CD14-positive monocyte (primary cell): ENCODE results near the gene PCDHGC5. TPM values are rescaled to one million over a fixed set of nuclear protein-coding genes. Genes with fewer than 3 reads are reported as not detected.

Source experiments
- DNase-seq, 3 donors: peaks; one replicate each; pipeline ENCODE4 v3.0.0-alpha.2; 2011 to 2022
- H2AFZ ChIP-seq: 2 replicates; pipeline ENCODE4 v1.6.0; 2012; ENCODE audit warnings: mild to moderate bottlenecking, low read depth, low read length, inconsistent platforms; ENCODE audit not compliant: insufficient read depth, poor library complexity, severe bottlenecking
- H3K27ac ChIP-seq, 2 donors: 1 replicate in 1 of 2; 2 replicates in 1 of 2; pipeline ENCODE4 v1.5.1; 2012 to 2013; ENCODE audit warnings: low read length in 2 of 2, control low read depth in 1 of 2, inconsistent platforms in 1 of 2, low read depth in 1 of 2, mild to moderate bottlenecking in 1 of 2
- H3K27me3 ChIP-seq, 2 donors: one replicate each; pipeline versions ENCODE4 v1.6.0 to v1.6.1; 2011 to 2013; ENCODE audit warnings: low read length in 2 of 2; ENCODE audit not compliant: control insufficient read depth in 2 of 2, insufficient read depth in 2 of 2
- H3K36me3 ChIP-seq, 2 donors: replicated peaks in 1 of 2; 1 replicate in 1 of 2; 2 replicates in 1 of 2; pipeline versions ENCODE4 v1.5.1 to v1.6.1; 2012 to 2013; ENCODE audit warnings: low read length in 2 of 2, control low read depth in 1 of 2, inconsistent platforms in 1 of 2, mild to moderate bottlenecking in 1 of 2; ENCODE audit not compliant: insufficient read depth in 2 of 2, control insufficient read depth in 1 of 2
- H3K4me1 ChIP-seq, 2 donors: 1 replicate in 1 of 2; 2 replicates in 1 of 2; pipeline versions ENCODE4 v1.5.1 to v1.6.1; 2012 to 2013; ENCODE audit warnings: low read length in 2 of 2, control low read depth in 1 of 2, inconsistent platforms in 1 of 2, mild to moderate bottlenecking in 1 of 2, moderate library complexity in 1 of 2; ENCODE audit not compliant: insufficient read depth in 2 of 2, control insufficient read depth in 1 of 2
- H3K4me2 ChIP-seq: replicated peaks from 2 replicates; pipeline ENCODE3; 2012; ENCODE audit warnings: low read length, moderate library complexity, mild to moderate bottlenecking; ENCODE audit not compliant: poor library complexity, severe bottlenecking; ENCODE audit errors: extremely low read depth
- H3K4me3 ChIP-seq, 3 experiments: fragments of 200-600 bp in 1 of 3; sonication (generic) in 1 of 3; replicated peaks in 1 of 3; 1 replicate in 2 of 3; 2 replicates in 1 of 3; pipeline ENCODE4 v1.5.1; 2011 to 2013; ENCODE audit warnings: low read length in 3 of 3, mild to moderate bottlenecking in 3 of 3, control low read depth in 2 of 3, low read depth in 2 of 3, inconsistent platforms in 1 of 3, moderate library complexity in 1 of 3
- H3K79me2 ChIP-seq: 2 replicates; pipeline ENCODE4 v1.6.0; 2012; ENCODE audit warnings: mild to moderate bottlenecking, control low read depth, inconsistent platforms, low read length, moderate library complexity; ENCODE audit not compliant: insufficient read depth
- H3K9ac ChIP-seq: 2 replicates; pipeline ENCODE4 v1.6.0; 2017; ENCODE audit warnings: low read length, mild to moderate bottlenecking; ENCODE audit not compliant: insufficient read depth, poor library complexity, severe bottlenecking
- H3K9me3 ChIP-seq, 2 donors: replicated peaks in 1 of 2; 1 replicate in 1 of 2; 2 replicates in 1 of 2; pipeline versions ENCODE4 v1.5.1 to v1.6.1; 2012 to 2013; ENCODE audit warnings: low read length in 2 of 2, control low read depth in 1 of 2; ENCODE audit not compliant: control insufficient read depth in 1 of 2, insufficient read depth in 1 of 2
- H4K20me1 ChIP-seq: 2 replicates; pipeline ENCODE4 v1.6.0; 2012; ENCODE audit warnings: mild to moderate bottlenecking, low read length, control low read depth, moderate library complexity; ENCODE audit not compliant: insufficient read depth
- H3K27ac Mint-ChIP-seq, 7 donors: one replicate each; pipeline ENCODE4 v1.8.0; 2020; ENCODE audit warnings: mild to moderate bottlenecking in 7 of 7, mixed read lengths in 7 of 7, moderate library complexity in 6 of 7, inconsistent platforms in 2 of 7
- H3K27me3 Mint-ChIP-seq, 3 donors: one replicate each; pipeline ENCODE4 v1.8.0; 2021 to 2022; ENCODE audit warnings: low read depth in 3 of 3, mild to moderate bottlenecking in 3 of 3, mixed read lengths in 3 of 3, moderate library complexity in 3 of 3, inconsistent platforms in 1 of 3
- H3K36me3 Mint-ChIP-seq, 2 donors: one replicate each; pipeline ENCODE4 v1.8.0; 2020; ENCODE audit warnings: mixed read lengths in 2 of 2, inconsistent platforms in 1 of 2, mild to moderate bottlenecking in 1 of 2
- H3K4me1 Mint-ChIP-seq: one replicate; pipeline ENCODE4 v1.8.0; 2020; ENCODE audit warnings: mild to moderate bottlenecking, mixed read lengths
- H3K4me3 Mint-ChIP-seq, 2 donors: one replicate each; pipeline ENCODE4 v1.8.0; 2020; ENCODE audit warnings: mild to moderate bottlenecking in 2 of 2, mixed read lengths in 2 of 2, moderate library complexity in 1 of 2
- H3K9me3 Mint-ChIP-seq, 7 donors: one replicate each; pipeline ENCODE4 v1.8.0; 2020 to 2022; ENCODE audit warnings: mixed read lengths in 7 of 7, mild to moderate bottlenecking in 6 of 7, moderate library complexity in 6 of 7, inconsistent platforms in 2 of 7
- WGBS: methylation state at CpG from one replicate; pipeline ENCODE4 v1.1.5; 2013; ENCODE audit warnings: missing lambda C conversion rate; ENCODE audit not compliant: insufficient coverage; 5-methylcytosine and 5-hydroxymethylcytosine counted together
- intact Hi-C, 2 donors: fragments of 100-400 bp; cut with micrococcal nuclease; formaldehyde crosslinking; loops; one replicate each; pipeline versions ENCODE4 v1.15.0 to v1.15.1; 2023
- polyA plus RNA-seq, 3 donors: library from polyadenylated mRNA; depleted of rRNA in 1 of 3; unstranded in 2 of 3; stranded (reverse) in 1 of 3; fragments of 300-500 nt in 2 of 3; fragments of >200 nt in 1 of 3; fragmentation: Illumina TruSeq in 2 of 3; gene quantifications; 1 replicate in 2 of 3; 2 replicates in 1 of 3; pipeline ENCODE4 v1.2.3, GENCODE V29; 2012 to 2021
- TF ChIP-seq, protein P1 (sequence below): fragments of 200-600 bp; IDR thresholded peaks from one replicate; pipeline ENCODE4 v1.8.0; 2022; ENCODE audit warnings: antibody characterized with exemption, mild to moderate bottlenecking

Gene PCDHGC5
- polyA plus RNA-seq, 3 donors, result not detected

DNA sequence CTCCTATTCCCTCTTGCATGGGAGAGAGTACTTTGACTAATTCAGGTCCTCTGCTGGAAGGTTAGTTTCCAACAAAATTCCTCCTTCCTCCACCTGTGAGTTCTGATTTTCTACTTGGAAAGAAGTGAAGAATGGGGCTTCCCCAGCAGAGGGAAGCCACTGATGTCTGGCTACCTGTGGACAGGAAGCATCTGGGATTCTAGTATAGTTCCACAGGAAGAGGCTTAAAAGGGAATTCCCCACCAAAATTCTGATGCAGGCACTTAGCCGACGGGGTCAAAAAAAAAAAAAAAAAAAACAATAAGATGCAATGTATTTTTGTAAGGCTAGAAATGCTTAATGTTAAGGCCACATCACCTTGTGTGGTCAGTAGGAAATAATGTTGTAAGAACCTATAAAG is 33.4 kb downstream of the PCDHGC5 start:
- Histone ChIP-seq H3K27me3 (no peaks in the 10 kb centered on the region), H4K20me1 (peaks cover 96% of the 10 kb centered on the region), H3K4me1 (peaks cover 48 to 56% of the 10 kb centered on the region in 2 donors), H3K4me2 (peak overlapping the region; percentile 2), H3K9ac (no peak overlapping the region), H3K79me2 (peaks cover 19% of the 10 kb centered on the region), H3K27ac (no peak overlapping the region), H3K36me3 (peaks cover 63 to 79% of the 10 kb centered on the region in 2 donors), H3K9me3 (no peaks in the 10 kb centered on the region), H3K4me3 (no peak overlapping the region), H2AFZ (no peak overlapping the region)
- Mint-ChIP-seq H3K4me1 (peaks cover 63% of the 10 kb centered on the region), H3K27ac (peak overlapping the region in 3 of 7 donors; percentile 26 to 91 (median 31)), H3K27me3 (no peaks in the 10 kb centered on the region), H3K4me3 (no peak overlapping the region), H3K9me3 (no peaks in the 10 kb centered on the region), H3K36me3 (peaks cover 45 to 57% of the 10 kb centered on the region in 2 donors)
- intact Hi-C loops, result loop anchor here (5.0 kb wide), 4 partner anchors 105 to 200 kb away; partner anchors contain the start of genes HDAC3 (in 1 of the 2), PCDHGA10 (in 1 of the 2), PCDHGB7 (in 1 of the 2) and RELL2 (in 1 of the 2)
- no peak for DNase-seq
- TF ChIP-seq, protein P1, sequence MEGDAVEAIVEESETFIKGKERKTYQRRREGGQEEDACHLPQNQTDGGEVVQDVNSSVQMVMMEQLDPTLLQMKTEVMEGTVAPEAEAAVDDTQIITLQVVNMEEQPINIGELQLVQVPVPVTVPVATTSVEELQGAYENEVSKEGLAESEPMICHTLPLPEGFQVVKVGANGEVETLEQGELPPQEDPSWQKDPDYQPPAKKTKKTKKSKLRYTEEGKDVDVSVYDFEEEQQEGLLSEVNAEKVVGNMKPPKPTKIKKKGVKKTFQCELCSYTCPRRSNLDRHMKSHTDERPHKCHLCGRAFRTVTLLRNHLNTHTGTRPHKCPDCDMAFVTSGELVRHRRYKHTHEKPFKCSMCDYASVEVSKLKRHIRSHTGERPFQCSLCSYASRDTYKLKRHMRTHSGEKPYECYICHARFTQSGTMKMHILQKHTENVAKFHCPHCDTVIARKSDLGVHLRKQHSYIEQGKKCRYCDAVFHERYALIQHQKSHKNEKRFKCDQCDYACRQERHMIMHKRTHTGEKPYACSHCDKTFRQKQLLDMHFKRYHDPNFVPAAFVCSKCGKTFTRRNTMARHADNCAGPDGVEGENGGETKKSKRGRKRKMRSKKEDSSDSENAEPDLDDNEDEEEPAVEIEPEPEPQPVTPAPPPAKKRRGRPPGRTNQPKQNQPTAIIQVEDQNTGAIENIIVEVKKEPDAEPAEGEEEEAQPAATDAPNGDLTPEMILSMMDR, result no peak
- WGBS, result no CpG with 5 or more reads among the region's 2 CpGs

DNA sequence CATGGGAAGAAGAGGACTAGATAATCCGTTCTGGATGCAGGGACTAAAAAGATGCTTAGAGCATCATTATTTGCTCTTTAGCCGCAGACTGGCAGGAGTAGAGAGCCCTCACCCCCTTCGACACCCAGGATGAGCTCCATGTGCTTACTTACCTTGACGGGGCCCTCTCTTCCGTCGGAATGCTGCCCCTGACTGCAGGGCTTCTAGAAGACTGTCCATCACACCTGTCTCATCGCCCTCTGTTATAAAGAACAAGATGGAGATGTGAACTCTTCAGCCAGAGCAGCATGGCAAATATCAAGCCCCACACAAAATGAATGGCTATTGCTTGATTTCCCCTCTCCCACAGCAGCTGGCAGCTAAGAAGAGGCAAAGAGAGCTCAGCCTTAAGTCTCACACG is 35.1 kb downstream of the PCDHGC5 start:
- TF ChIP-seq, protein P1, result no peak
- H3K4me1 ChIP-seq, result peaks cover 39 to 41% of the 10 kb centered on the region in 2 donors
- peak overlapping the region in 1 of 7 donors; percentile 82 for H3K27ac Mint-ChIP-seq
- H4K20me1 ChIP-seq, result peaks cover 93% of the 10 kb centered on the region
- 100% methylated on average over 2 of the region's 8 CpGs for WGBS
- no peaks in the 10 kb centered on the region for H3K9me3 ChIP-seq
- H3K4me1 Mint-ChIP-seq, result peaks cover 51% of the 10 kb centered on the region
- no peak overlapping the region for H3K27ac ChIP-seq
- no peak overlapping the region for H3K4me3 ChIP-seq
- H2AFZ ChIP-seq, result no peak overlapping the region
- H3K36me3 ChIP-seq, result peaks cover 65 to 79% of the 10 kb centered on the region in 2 donors
- H3K9me3 Mint-ChIP-seq, result no peaks in the 10 kb centered on the region
- no peaks in the 10 kb centered on the region for H3K27me3 Mint-ChIP-seq
- H3K4me3 Mint-ChIP-seq, result no peak overlapping the region
- DNase-seq, result no peak
- no peaks in the 10 kb centered on the region for H3K27me3 ChIP-seq
- H3K9ac ChIP-seq, result no peak overlapping the region
- intact Hi-C loops, result loop anchor here (5.0 kb wide), 4 partner anchors 107 to 202 kb away; partner anchors contain the start of genes HDAC3 (in 1 of the 2), PCDHGA10 (in 1 of the 2), PCDHGB7 (in 1 of the 2) and RELL2 (in 1 of the 2)
- peaks cover 13% of the 10 kb centered on the region for H3K79me2 ChIP-seq
- H3K36me3 Mint-ChIP-seq, result peaks cover 28 to 42% of the 10 kb centered on the region in 2 donors
- H3K4me2 ChIP-seq, result no peak overlapping the region
